Measurements from ENCODE around the gene TSHZ2. TPM values are rescaled to one million over a fixed set of nuclear protein-coding genes. Genes with fewer than 3 reads are reported as not detected.

Gene TSHZ2
- total RNA-seq, 1 donor from 2014 or later: 30.4 TPM

- DNase-seq (ENCODE audit: extremely low spot score in 2 of 2): no peak
- Histone ChIP-seq H3K27ac (no peak overlapping the region), H3K4me3 (no peak overlapping the region), H3K27me3 (no peaks in the 10 kb centered on the region), H3K9me3 (no peaks in the 10 kb centered on the region), H3K36me3 (no peaks in the 10 kb centered on the region), H3K4me1 (no peaks in the 10 kb centered on the region)
- intact Hi-C loops (cut with DNase I): no loop called here
- no peak for TF ChIP-seq POLR2AphosphoS5 (IDR thresholded peaks at IDR 0.05; ENCODE audit: insufficient read depth in 1 of 2, low read depth in 1 of 2)
- TF ChIP-seq POLR2A (IDR thresholded peaks at IDR 0.05): no peak
Measured at GRCh38 chr20:53283597-53283996, 311.4 kb downstream of the TSHZ2 start.

GRCh38 chr20:53284256-53284655, 312.1 kb downstream of the TSHZ2 start:
- no peaks in the 10 kb centered on the region for H3K9me3 ChIP-seq
- no peak for TF ChIP-seq POLR2AphosphoS5 (IDR thresholded peaks at IDR 0.05; ENCODE audit: insufficient read depth in 1 of 2, low read depth in 1 of 2)
- no peak for TF ChIP-seq CTCF (IDR thresholded peaks at IDR 0.05)
- TF ChIP-seq POLR2A (IDR thresholded peaks at IDR 0.05): no peak
- no peaks in the 10 kb centered on the region for H3K27me3 ChIP-seq
- no peak for DNase-seq (ENCODE audit: extremely low spot score in 2 of 2)
- H3K4me3 ChIP-seq: no peak overlapping the region
- H3K4me1 ChIP-seq: no peaks in the 10 kb centered on the region
- no peaks in the 10 kb centered on the region for H3K36me3 ChIP-seq
- intact Hi-C loops (cut with DNase I): no loop called here
- no peak overlapping the region for H3K27ac ChIP-seq

GRCh38 chr20:53284696-53285095, 312.5 kb downstream of the TSHZ2 start:
- H3K27me3 ChIP-seq: no peaks in the 10 kb centered on the region

GRCh38 chr20:53287357-53288042, 315.3 kb downstream of the TSHZ2 start:
- H3K27ac ChIP-seq: no peak overlapping the region
- TF ChIP-seq CTCF (IDR thresholded peaks at IDR 0.05): no peak
- TF ChIP-seq POLR2A (IDR thresholded peaks at IDR 0.05): no peak
- no peak for TF ChIP-seq POLR2AphosphoS5 (IDR thresholded peaks at IDR 0.05; ENCODE audit: insufficient read depth in 1 of 2, low read depth in 1 of 2)
- no peaks in the 10 kb centered on the region for H3K4me1 ChIP-seq
- no peak for DNase-seq (ENCODE audit: extremely low spot score in 2 of 2)
- H3K36me3 ChIP-seq: no peaks in the 10 kb centered on the region
- no peaks in the 10 kb centered on the region for H3K9me3 ChIP-seq
- no peaks in the 10 kb centered on the region for H3K27me3 ChIP-seq
- no peak overlapping the region for H3K4me3 ChIP-seq
- intact Hi-C loops (cut with DNase I): no loop called here

More at GRCh38 chr20:53284696-53285095, 312.5 kb downstream of the TSHZ2 start:
- Histone ChIP-seq H3K27ac (no peak overlapping the region), H3K4me1 (no peaks in the 10 kb centered on the region), H3K9me3 (no peaks in the 10 kb centered on the region), H3K4me3 (no peak overlapping the region), H3K36me3 (no peaks in the 10 kb centered on the region)
- TF ChIP-seq POLR2A (IDR thresholded peaks at IDR 0.05): no peak
- no peak for TF ChIP-seq CTCF (IDR thresholded peaks at IDR 0.05)
- no peak for TF ChIP-seq POLR2AphosphoS5 (IDR thresholded peaks at IDR 0.05; ENCODE audit: insufficient read depth in 1 of 2, low read depth in 1 of 2)
- intact Hi-C loops (cut with DNase I): no loop called here
- DNase-seq (ENCODE audit: extremely low spot score in 2 of 2): no peak

- H3K36me3 ChIP-seq: no peaks in the 10 kb centered on the region
- H3K4me1 ChIP-seq: no peaks in the 10 kb centered on the region
- no peak for DNase-seq (ENCODE audit: extremely low spot score in 2 of 2)
- H3K4me3 ChIP-seq: no peak overlapping the region
- TF ChIP-seq CTCF (IDR thresholded peaks at IDR 0.05): no peak
- TF ChIP-seq POLR2A (IDR thresholded peaks at IDR 0.05): no peak
- TF ChIP-seq POLR2AphosphoS5 (IDR thresholded peaks at IDR 0.05; ENCODE audit: insufficient read depth in 1 of 2, low read depth in 1 of 2): no peak
- intact Hi-C loops (cut with DNase I): no loop called here
- H3K27me3 ChIP-seq: no peaks in the 10 kb centered on the region
- H3K27ac ChIP-seq: no peak overlapping the region
- H3K9me3 ChIP-seq: no peaks in the 10 kb centered on the region
Measured at GRCh38 chr20:53291548-53291947, 319.4 kb downstream of the TSHZ2 start.

Measured in vagina (tissue), 2 donors.